NCI-H460 (cell line): Measurements from ENCODE around the gene GIMAP7. TPM values are rescaled to one million over a fixed set of nuclear protein-coding genes. Genes with fewer than 3 reads are reported as not detected.
"Not testable (repeated sequence)": the region's sequence is repeated elsewhere in the genome, so short reads cannot be mapped to it uniquely, and the experiment has no call there.

Experiments
- DNase-seq: peaks from one replicate; pipeline ENCODE4 v3.0.0-alpha.2; 2016; ENCODE audit warnings: low read depth; ENCODE audit errors: extremely low read depth
- polyA plus RNA-seq: library from polyadenylated mRNA; depleted of rRNA; stranded (reverse); fragments of >200 nt; gene quantifications from 2 replicates; pipeline ENCODE4 v1.2.3, GENCODE V29; 2014; cell fraction: nucleus; rRNA removed
- total RNA-seq: library from RNA; depleted of rRNA; stranded (reverse); fragments of >200 nt; shearing (Covaris generic); gene quantifications from 2 replicates; pipeline ENCODE4 v1.2.3, GENCODE V29; 2014; rRNA removed

Gene GIMAP7
- not detected in 2 replicates for total RNA-seq
- not detected in 2 replicates for polyA plus RNA-seq

DNA sequence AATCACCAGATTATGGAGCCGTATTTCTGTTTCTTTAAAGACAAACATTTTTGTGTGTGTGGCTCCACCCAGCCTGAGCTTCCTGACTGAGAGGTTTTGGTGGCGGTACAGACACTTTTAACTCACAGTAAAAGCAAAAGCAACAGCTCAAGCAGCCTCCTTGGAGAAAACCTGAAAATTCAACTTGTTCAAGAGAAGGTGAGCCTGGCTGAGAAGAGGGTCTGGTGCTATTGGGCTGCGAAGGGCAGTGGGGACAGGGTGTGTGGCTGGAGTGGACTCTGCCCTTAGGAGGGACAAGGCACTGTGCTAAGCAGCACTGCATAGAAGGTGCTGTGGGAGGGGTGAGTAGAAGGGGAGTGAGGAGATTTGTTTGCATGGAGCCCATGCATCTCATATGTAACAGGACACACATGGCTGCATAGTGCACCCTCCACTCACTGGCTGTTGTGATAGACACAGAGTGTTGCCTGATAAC is at the start of gene GIMAP7:
Gene GIMAP7 (plus strand): TSS at position 125 of the 475 bp plus-strand sequence. CDS start 5,103 bp downstream, outside the sequence.
- DNase-seq = no peak

DNA sequence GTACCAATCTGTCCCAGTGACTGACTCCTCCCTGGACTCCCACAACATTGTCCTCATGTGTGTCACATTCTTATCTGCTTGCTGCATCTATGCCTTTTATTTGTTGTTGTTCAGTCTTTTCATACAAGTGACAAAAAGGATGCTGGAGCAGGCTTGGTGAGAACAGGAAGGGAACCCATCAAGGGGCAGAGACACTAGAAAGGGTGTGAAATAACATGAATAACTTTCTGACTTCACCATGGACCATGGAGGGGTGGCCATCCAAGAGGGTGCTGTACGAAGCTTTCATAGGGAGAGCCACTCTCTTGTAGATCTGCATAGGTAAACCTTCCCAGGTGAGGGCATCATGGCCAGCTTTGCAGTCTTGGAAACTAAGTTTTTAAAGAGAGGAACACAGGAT is 49.7 kb upstream of the GIMAP7 start:
- no peak for DNase-seq

DNA sequence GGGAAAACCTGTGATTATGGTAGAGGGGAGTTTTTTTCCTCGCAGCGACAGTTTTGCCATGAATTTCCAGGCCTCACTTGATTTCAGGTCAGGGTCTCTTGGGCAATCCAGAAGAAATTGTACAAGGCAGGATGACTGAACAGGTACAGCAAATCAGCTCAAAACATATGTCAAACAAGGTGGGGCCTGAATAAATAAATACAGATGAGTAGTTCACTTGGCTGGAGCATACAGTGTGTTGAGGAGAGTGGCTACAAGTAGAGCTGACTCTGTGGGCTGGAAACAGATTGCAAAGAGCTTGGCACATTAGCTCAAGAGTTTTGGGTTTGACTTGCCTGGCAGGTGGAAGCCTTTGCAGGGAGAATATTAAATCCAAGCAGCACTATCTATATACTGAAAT is 49.3 kb upstream of the GIMAP7 start:
- no peak for DNase-seq

DNA sequence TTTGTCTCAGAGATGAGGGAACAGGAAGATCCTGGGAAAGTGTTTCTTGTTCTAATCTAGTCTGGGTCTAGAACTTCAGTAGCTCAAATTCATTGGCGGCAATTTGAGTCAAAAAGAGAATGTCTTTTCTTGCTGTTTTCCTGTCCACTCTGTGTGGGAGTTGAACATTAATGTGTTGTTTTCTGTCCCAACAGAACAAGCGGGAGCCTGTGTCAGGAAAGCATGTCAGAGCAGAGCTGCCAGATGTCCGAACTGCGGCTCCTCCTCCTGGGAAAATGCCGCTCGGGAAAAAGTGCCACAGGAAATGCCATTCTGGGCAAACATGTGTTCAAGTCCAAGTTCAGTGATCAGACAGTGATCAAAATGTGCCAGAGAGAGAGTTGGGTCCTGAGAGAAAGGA is 48.2 kb upstream of the GIMAP7 start:
- DNase-seq = no peak

DNA sequence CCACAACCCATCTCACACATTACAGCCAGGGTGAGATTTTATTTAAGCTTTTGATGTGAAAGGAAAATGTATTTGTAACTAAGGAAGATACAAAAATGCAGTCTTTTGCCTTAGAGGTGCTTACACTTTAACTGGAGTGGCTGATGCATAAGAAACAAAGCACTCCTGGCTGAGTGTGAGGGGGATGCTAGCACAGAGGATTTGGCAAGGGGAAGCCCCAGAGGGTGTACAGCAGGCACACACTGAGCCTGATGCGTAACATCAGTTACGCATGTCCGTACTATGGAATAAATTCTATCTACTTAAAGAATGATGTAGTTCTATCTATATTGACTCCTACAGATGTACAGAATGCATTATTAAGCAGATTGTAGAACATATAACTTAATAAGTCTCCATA is 46.4 kb upstream of the GIMAP7 start:
- no peak for DNase-seq

DNA sequence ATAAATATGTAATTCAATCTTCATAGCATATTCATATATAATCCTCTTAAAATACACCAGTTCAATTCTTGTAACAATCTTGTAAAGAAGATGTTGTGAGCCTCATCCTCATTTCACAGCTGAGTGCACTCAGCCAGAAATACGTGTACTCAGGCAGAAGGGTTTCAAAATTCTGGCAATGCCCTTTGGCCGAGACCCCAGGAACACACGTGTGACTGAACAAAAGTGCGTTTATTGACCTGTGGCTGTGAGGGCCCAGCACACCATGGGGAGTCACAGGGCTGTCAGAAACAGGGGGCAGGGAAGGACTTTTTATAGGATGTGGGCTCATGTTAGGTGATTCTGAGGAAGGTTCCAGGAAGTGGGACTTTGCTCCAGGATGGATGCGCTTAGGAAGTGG is 42.8 kb upstream of the GIMAP7 start:
- DNase-seq = no peak

DNA sequence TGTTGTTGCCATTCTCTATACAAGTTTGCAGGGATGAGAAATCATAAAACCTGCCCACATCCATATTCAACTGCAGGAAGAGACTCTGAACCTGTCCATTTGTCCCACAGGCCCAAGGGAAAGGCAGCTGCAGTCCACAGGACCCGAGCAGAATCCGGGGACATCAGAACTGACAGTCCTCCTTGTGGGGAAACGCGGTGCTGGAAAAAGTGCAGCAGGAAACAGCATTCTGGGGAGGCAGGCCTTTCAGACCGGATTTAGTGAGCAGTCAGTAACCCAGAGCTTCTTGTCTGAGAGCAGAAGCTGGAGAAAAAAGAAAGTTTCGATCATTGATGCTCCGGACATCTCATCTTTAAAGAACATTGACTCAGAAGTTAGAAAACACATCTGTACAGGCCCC is 40.8 kb upstream of the GIMAP7 start:
- no peak for DNase-seq

DNA sequence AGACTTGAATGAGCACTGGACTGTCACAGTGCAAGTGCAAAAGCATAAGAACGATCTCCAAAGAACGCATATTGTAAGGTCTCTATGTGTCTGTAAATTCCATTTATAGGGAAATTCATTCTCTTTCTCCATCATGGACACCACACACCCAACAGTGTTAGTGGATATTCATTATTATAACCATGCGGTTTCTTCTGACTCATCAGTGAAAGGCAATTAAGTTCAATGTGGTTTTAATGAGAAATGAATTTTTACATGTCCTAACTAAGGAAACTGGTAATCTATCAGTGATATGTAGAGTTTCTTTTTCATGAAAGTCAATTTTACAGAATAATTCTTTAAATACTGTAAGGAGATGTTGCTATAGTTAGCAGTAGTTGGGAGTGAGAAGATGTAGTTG is 38.4 kb upstream of the GIMAP7 start:
- no peak for DNase-seq

DNA sequence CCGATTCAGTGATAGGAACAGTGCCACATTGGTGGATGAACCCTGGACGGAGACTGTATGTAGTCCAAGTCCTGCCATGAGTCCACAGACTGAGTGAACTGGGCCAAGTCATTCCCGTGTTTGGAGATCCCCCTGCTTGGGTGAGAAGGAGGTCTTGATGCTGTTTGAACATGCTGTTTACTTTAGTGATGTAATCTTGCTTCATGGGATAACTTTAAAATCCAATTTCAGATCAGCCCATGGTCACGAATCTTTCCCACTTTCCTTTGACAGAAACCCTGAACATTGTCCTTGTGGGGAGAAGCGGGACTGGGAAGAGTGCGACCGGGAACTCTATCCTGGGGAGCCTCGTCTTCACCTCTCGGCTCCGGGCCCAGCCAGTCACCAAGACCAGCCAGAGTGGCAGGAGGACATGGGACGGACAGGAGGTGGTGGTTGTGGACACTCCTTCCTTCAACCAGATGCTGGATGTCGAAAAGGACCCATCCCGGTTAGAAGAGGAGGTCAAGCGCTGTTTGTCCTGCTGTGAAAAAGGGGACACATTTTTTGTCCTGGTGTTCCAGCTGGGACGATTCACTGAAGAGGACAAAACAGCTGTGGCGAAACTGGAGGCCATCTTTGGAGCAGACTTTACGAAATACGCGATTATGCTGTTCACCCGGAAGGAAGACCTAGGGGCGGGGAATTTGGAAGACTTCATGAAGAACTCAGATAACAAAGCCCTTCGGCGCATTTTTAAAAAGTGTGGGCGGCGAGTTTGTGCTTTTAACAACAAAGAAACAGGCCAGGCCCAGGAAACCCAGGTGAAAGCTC is 37.6 kb upstream of the GIMAP7 start:
- DNase-seq = no peak

DNA sequence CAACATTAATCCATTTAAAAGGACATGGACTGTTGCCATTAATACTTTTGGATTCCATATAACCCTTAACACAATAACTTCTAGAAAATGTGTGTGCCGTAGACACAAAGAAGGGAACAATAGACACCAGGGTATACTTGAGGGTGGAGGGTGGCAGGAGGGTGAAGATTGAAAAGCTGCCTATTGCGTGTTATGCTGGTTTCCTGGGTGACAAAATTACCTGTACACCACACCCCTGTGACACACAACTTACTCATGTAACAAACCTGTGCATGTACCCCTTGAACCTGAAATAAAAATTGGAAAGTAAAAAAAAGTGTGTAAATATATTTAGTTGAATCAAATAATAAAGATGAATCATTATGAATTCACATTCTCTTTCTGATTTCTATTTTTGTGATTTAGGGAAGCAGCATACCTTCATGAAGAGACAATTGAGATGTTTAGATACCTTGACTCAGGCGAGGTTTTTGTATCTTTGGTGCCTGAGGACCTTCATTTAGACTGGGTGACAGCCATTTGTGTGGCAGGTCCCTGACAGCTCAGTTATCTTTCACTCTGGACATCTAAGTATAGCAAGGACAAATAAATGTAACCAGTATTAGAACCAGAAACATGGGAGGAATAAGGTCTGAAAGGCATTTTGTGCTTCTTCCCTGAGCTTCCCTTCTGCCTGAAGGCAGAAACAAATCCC is 35.5 kb upstream of the GIMAP7 start:
- no peak for DNase-seq

DNA sequence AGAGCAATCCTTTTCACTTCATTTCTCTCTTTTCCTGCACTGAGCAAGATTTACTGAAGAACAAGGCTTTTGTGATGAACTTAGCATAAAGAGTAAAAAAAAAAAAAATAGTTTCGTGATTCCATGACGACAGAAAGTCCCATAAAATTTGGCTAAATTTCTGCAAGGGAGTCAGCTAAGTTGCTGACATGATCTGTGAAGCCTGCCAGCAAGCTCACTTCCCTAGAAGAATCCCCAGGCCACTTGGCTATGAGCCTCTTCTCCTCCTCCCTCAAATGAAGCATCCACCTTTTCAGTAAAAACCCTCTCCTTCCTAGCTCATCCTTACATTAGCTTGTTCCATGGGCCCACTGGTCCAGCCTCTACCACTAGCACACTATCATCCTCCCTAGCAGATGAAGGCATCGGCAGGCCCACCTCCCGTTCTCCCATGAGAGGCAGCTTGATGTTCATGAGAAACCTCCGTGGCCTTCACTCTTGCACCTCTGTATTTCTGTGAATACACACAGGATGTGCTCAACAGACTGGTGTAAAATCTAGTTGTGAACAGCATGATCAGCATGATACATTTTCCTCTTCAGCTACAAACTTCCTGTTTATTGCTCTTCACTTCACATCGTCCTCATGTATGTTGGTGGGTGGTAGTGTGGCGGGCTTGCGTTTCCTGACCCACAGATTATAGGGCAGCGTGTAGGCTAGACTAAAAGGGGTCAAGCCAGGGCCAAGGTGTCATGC is 33.3 kb upstream of the GIMAP7 start:
- no peak for DNase-seq

DNA sequence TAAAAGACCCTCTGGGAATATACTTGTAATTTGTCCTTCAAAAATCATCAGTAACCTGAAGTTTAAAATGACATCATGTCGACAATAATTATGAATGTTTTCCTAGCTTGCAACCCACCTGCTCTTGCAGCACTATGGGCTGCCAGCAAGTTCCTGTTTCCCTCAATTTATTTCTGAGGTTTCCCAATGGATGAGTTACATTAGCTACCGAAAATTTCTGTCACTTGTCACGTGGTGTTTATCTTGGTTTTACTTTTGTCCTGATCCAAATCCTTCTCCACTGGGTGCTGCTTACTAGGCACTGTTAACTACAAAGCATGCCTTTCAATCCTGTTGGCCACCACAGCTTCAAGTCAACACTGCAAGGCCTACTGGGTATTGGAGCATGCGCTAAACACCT is 32.8 kb upstream of the GIMAP7 start:
- no peak for DNase-seq

DNA sequence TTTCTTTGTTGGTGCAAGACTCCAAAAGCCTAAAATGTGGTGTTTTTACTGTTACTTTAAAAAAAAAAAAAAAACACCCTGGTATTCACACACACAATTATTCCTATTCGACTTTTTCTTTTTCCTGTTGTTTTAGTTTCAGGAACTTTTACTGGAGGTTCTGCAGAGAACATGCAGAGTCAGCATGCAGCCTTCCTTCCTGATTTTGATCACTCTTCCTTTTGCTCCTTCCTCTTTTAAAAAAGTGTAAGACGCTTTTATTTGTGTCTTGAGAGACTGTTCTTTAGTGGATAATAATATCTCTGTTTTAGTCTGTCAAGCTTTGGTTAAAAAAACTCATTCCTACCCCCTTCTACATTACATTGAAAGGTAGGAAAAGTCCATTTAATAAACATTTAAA is 31.2 kb upstream of the GIMAP7 start:
- not testable (repeated sequence) for DNase-seq

DNA sequence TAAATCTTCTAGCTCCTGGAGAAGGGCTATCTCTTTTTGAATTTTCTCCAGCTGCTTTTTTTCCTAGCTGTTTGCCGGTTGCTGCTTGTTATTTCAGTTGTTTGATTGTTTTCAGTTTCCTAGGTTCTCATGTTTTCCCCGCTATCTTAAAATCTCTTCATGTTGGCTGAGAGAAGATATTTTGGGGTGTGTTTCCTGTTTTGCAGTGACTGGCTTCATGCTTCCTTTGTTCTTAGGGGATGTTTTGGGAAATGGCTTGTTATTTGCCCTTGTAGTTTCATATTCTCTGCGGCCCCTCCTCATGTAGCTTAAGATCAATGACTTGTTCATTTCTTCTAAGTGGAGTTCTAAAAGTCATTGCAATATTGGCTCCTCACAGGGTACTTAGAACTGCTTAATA is 30.6 kb upstream of the GIMAP7 start:
- not testable (repeated sequence) for DNase-seq

DNA sequence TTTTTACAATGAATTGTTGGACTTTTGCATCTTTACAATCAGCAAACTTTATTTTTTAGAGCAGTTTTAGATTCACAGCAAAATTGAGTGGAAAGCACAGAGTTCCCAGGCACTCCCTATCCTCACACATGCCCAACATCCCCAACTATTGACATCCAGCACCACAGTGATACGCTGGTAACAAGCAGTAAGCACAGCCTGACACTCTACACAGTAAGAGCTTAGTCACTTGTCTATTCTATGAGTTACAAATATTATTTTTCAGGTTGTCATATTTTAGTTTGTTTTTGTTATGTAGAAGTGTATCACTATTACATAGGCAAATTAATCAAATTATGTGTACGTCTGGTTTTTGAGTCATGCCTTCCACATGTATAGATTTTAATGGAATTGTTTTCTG is 27.0 kb upstream of the GIMAP7 start:
- DNase-seq = no peak

DNA sequence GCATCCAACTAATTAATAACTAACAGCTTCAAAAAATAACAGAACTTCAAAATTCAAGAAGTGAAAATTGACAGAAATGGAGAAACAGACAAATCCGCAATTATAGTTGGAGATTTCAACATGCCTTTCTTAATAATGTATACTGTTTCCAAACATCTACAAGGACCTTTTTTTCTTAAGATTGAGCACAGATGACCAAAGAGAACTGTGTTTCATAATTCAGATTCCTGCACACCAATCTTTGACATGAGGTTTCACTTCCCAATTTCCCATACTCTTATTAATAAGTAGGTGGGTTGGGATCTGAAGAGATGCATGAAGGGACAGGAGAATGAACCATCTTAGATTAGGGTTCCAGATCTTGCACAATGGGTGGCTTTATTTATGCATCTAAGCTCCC is 24.9 kb upstream of the GIMAP7 start:
- DNase-seq = no peak

DNA sequence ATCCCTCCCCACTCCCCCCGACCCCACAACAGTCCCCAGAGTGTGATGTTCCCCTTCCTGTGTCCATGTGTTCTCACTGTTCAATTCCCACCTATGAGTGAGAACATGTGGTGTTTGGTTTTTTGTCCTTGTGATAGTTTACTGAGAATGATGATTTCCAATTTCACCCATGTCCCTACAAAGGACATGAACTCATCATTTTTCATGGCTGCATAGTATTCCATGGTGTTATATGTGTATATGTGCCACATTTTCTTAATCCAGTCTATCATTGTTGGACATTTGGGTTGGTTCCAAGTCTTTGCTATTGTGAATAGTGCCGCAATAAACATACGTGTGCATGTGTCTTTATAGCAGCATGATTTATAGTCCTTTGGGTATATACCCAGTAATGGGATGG is 21.2 kb upstream of the GIMAP7 start:
- DNase-seq = not testable (repeated sequence)

DNA sequence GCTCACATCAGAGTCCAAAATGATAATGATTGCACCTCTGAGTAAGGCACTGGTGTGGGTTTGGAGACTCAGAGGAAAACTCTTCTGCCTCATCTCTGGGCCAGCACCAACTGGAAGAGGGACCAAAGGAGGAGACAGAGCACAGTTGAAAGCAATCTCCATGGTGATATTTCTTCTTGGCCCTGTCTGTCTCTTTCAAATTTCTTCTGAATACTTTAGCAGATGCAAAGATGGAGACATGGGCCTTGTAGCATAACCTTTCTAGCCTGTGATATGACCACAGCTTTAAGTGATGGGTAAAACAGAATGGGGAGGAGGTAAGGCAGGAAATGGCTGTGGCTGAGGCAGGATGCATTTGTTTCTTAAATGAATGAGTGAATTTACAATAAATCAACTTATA is 12.2 kb upstream of the GIMAP7 start:
- no peak for DNase-seq

DNA sequence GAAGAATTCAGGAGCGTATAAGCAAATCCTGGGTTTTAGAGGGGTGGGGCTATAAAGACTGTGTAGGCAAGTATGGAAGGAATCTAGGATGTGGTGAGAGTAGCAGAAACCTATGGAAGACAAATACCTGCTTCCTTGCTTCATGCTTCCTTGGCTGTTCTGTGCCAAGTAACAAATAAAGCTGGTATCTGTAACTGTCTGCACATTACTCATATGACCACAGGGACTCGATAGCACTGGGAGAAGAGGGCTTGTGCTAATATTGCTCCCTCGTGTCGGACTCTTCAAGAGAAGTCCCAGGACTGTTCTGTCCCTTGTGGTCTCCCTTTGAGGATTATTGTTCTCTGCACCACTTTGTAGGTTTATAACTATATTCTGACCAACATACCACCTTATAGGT is 11.5 kb upstream of the GIMAP7 start:
- no peak for DNase-seq

DNA sequence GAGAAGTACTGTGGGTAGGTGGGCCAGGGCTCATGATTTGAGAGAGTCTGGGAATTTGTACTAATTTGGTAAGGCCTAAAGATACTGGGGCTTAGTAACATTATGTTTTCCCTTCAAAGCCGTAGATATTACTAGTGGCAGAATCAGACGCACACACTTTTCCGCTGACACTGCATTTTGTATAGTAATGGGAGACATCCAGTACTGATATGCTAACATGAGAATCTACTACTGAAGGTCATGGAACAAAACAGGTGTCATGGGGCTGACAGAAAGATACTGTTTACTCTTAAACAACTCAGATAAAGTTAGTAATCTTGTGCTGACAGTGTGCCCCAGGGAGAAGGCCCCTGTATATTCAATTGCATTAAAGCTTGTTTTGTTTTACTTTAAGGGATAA is 11.1 kb upstream of the GIMAP7 start:
- no peak for DNase-seq

DNA sequence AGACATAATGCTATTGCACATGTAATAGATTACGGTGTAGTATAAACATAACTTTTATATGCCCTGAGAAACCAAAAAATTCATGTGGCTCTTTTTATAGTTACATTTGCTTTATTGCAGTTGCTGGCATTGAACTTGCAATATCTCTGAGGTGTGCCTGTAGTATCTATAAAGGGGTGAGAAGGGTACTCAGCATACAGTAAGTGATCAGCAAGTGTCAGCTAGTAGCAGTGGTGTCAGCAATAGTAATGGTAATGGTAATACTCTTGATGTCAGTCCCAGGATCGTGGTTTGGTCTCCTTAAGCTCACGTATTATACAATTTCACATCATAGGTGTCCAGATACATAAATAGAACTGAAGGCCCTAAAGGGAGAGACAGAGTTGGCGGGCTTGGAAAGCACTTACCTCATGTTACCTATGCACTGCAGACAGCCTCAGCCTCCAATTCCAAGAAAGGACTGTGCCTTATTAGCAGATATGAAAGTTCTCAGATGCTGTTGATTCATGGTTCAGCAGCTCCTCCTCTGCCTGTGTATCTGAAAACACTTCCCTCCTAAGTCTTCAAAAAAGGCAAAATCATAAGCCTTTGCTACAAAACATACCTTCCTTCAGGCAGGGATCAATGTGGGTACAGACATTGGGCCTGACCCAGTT is 6.6 kb upstream of the GIMAP7 start:
- no peak for DNase-seq
